H9 (cell line): ENCODE results near the gene BBS10. TPM values are rescaled to one million over a fixed set of nuclear protein-coding genes. Genes with fewer than 3 reads are reported as not detected.

Experiments
- DNase-seq: peaks from one replicate; pipeline ENCODE4 v3.0.0-alpha.2; 2017
- H2AFZ ChIP-seq: one replicate; pipeline ENCODE4 v1.6.1; 2013; ENCODE audit warnings: mild to moderate bottlenecking, low read length, control low read depth, moderate library complexity
- H2AK5ac ChIP-seq: 2 replicates; pipeline ENCODE4 v1.6.1; 2013; ENCODE audit warnings: low read length, control low read depth, mixed read lengths; ENCODE audit not compliant: insufficient read length
- H2BK120ac ChIP-seq: one replicate; pipeline ENCODE4 v1.6.1; 2013; ENCODE audit warnings: low read depth, mild to moderate bottlenecking, low read length, control low read depth, inconsistent platforms; ENCODE audit not compliant: poor library complexity, severe bottlenecking
- H2BK12ac ChIP-seq: 2 replicates; pipeline ENCODE4 v1.6.1; 2013; ENCODE audit warnings: low read length, control low read depth, mixed read lengths, low read depth; ENCODE audit not compliant: insufficient read length
- H2BK15ac ChIP-seq: 2 replicates; pipeline ENCODE4 v1.6.1; 2013; ENCODE audit warnings: low read depth, low read length, control low read depth
- H2BK20ac ChIP-seq: one replicate; pipeline ENCODE4 v1.6.1; 2013; ENCODE audit warnings: low read depth, mild to moderate bottlenecking, low read length, control low read depth, inconsistent platforms; ENCODE audit not compliant: poor library complexity, severe bottlenecking
- H2BK5ac ChIP-seq: 2 replicates; pipeline ENCODE4 v1.6.1; 2013; ENCODE audit warnings: low read length, control low read depth, mixed read lengths; ENCODE audit not compliant: insufficient read length
- H3K14ac ChIP-seq: 2 replicates; pipeline ENCODE4 v1.6.1; 2013; ENCODE audit warnings: low read length, control low read depth; ENCODE audit not compliant: insufficient read depth
- H3K18ac ChIP-seq: 2 replicates; pipeline ENCODE4 v1.6.1; 2013; ENCODE audit warnings: low read depth, mild to moderate bottlenecking, mixed read lengths, low read length, control low read depth; ENCODE audit not compliant: insufficient read length
- H3K23ac ChIP-seq: 2 replicates; pipeline ENCODE4 v1.6.1; 2013; ENCODE audit warnings: low read length, control low read depth, mixed read lengths, low read depth; ENCODE audit not compliant: insufficient read length
- H3K23me2 ChIP-seq: 2 replicates; pipeline ENCODE4 v1.6.1; 2013; ENCODE audit warnings: low read depth, mild to moderate bottlenecking, mixed read lengths, low read length, control low read depth; ENCODE audit not compliant: insufficient read length, poor library complexity, severe bottlenecking
- H3K27ac ChIP-seq: 2 replicates; pipeline ENCODE4 v1.5.1; 2013; ENCODE audit warnings: low read length, control low read depth, mixed read lengths, low read depth; ENCODE audit not compliant: insufficient read length
- H3K27me3 ChIP-seq: 2 replicates; pipeline ENCODE4 v1.6.1; 2013; ENCODE audit warnings: low read length, control low read depth, inconsistent platforms; ENCODE audit not compliant: insufficient read depth
- H3K4ac ChIP-seq: 2 replicates; pipeline ENCODE4 v1.6.1; 2013; ENCODE audit warnings: low read depth, mild to moderate bottlenecking, control low read depth, inconsistent platforms, low read length, moderate library complexity
- H3K4me1 ChIP-seq: 2 replicates; pipeline ENCODE4 v1.6.1; 2013; ENCODE audit warnings: low read length, control low read depth, inconsistent platforms; ENCODE audit not compliant: insufficient read depth
- H3K4me2 ChIP-seq: 2 replicates; pipeline ENCODE4 v1.6.1; 2013; ENCODE audit warnings: low read length, control low read depth, mixed read lengths; ENCODE audit not compliant: insufficient read length, insufficient read depth
- H3K56ac ChIP-seq: 2 replicates; pipeline ENCODE4 v1.6.1; 2013; ENCODE audit warnings: low read depth, mild to moderate bottlenecking, mixed read lengths, low read length, control low read depth; ENCODE audit not compliant: insufficient read length
- H3K79me1 ChIP-seq: 2 replicates; pipeline ENCODE4 v1.6.1; 2013; ENCODE audit warnings: low read depth, mild to moderate bottlenecking, moderate library complexity, low read length, control low read depth, inconsistent platforms; ENCODE audit not compliant: insufficient read depth, poor library complexity, severe bottlenecking
- H3K79me2 ChIP-seq: 2 replicates; pipeline ENCODE4 v1.6.1; 2013; ENCODE audit warnings: low read length, control low read depth, inconsistent platforms; ENCODE audit not compliant: insufficient read depth
- H3K9ac ChIP-seq: 2 replicates; pipeline ENCODE4 v1.6.1; 2013; ENCODE audit warnings: low read length, control low read depth, mixed read lengths; ENCODE audit not compliant: insufficient read length; ENCODE audit errors: extremely low read depth
- H3K9me3 ChIP-seq: one replicate; pipeline ENCODE4 v1.6.1; 2013; ENCODE audit warnings: low read depth, low read length, inconsistent platforms; ENCODE audit not compliant: control insufficient read depth
- H3T11ph ChIP-seq: one replicate; pipeline ENCODE4 v1.6.1; 2013; ENCODE audit warnings: mild to moderate bottlenecking, low read length, control low read depth, inconsistent platforms
- H4K20me1 ChIP-seq: one replicate; pipeline ENCODE4 v1.6.1; 2013; ENCODE audit not compliant: control insufficient read depth, insufficient read length, insufficient read depth
- H4K5ac ChIP-seq: 2 replicates; pipeline ENCODE4 v1.6.1; 2013; ENCODE audit warnings: low read depth, mild to moderate bottlenecking, mixed read lengths, low read length, control low read depth; ENCODE audit not compliant: insufficient read length
- H4K8ac ChIP-seq: replicated peaks from 2 replicates; pipeline ENCODE4 v1.6.1; 2013; ENCODE audit warnings: low read length, control low read depth, mixed read lengths, low read depth; ENCODE audit not compliant: insufficient read length
- H4K91ac ChIP-seq: 2 replicates; pipeline ENCODE4 v1.6.1; 2013; ENCODE audit warnings: low read depth, mild to moderate bottlenecking, moderate library complexity, mixed read lengths, low read length, control low read depth; ENCODE audit not compliant: insufficient read length
- H3K27ac Mint-ChIP-seq, 3 experiments: 2 replicates in 2 of 3; 3 replicates in 1 of 3; pipeline ENCODE4 v1.8.0; 2020 to 2021; ENCODE audit warnings: mixed read lengths in 3 of 3, mild to moderate bottlenecking in 1 of 3, moderate library complexity in 1 of 3
- H3K27me3 Mint-ChIP-seq: 2 replicates; pipeline ENCODE4 v1.8.0; 2021; ENCODE audit warnings: low read depth, mild to moderate bottlenecking, moderate library complexity, mixed read lengths
- H3K36me3 Mint-ChIP-seq, 3 experiments: 2 replicates in 2 of 3; 3 replicates in 1 of 3; pipeline ENCODE4 v1.8.0; 2020 to 2021; ENCODE audit warnings: low read depth in 3 of 3, mixed read lengths in 3 of 3; ENCODE audit not compliant: insufficient read depth in 1 of 3
- H3K4me1 Mint-ChIP-seq, 2 experiments: 2 replicates each; pipeline ENCODE4 v1.8.0; 2020; ENCODE audit warnings: mixed read lengths in 2 of 2
- H3K4me3 Mint-ChIP-seq, 2 experiments: 2 replicates in 1 of 2; 3 replicates in 1 of 2; pipeline ENCODE4 v1.8.0; 2020 to 2021; ENCODE audit warnings: mild to moderate bottlenecking in 2 of 2, mixed read lengths in 2 of 2, moderate library complexity in 1 of 2
- H3K9me3 Mint-ChIP-seq, 2 experiments: 2 replicates in 1 of 2; 3 replicates in 1 of 2; pipeline ENCODE4 v1.8.0; 2020; ENCODE audit warnings: mild to moderate bottlenecking in 2 of 2, mixed read lengths in 2 of 2, moderate library complexity in 1 of 2
- CTCF ChIP-seq: fragments of 200-600 bp; sonication (generic); conservative IDR thresholded peaks from 3 replicates; pipeline ENCODE4 v1.8.0; 2021; ENCODE audit warnings: antibody characterized with exemption, mild to moderate bottlenecking
- WGBS: extraction: QIAGEN DNeasy Blood & Tissue Kit; methylation state at CpG from one replicate; pipeline ENCODE4 v1.1.7; 2013; ENCODE audit warnings: missing lambda C conversion rate, low lambda C conversion rate, mixed read lengths; ENCODE audit not compliant: insufficient read length; ENCODE audit errors: extremely low coverage; 5-methylcytosine and 5-hydroxymethylcytosine counted together
- total RNA-seq: library from RNA; stranded (reverse); gene quantifications from 2 replicates; pipeline ENCODE4 v1.2.1, GENCODE V29; 2021

BBS10 gene
- total RNA-seq, 1 experiment from 2014 or later: 6.6 TPM

GRCh38 chr12:76374386-76375020 is 26.3 kb upstream of the BBS10 start:
- no peaks in the 10 kb centered on the region for H4K20me1 ChIP-seq
- H3K27me3 ChIP-seq: no peaks in the 10 kb centered on the region
- H3K4ac ChIP-seq: no peak overlapping the region
- no peak overlapping the region for H2BK5ac ChIP-seq
- no peak overlapping the region for H2AFZ ChIP-seq
- H2BK15ac ChIP-seq: no peak overlapping the region
- H4K8ac ChIP-seq: no peak overlapping the region
- H3K23ac ChIP-seq: no peak overlapping the region
- no peaks in the 10 kb centered on the region for H3K4me1 ChIP-seq
- Mint-ChIP-seq H3K9me3 (no peaks in the 10 kb centered on the region), H3K4me3 (no peak overlapping the region), H3K27ac (no peak overlapping the region), H3K36me3 (peaks cover 11 to 30% (median 16%) of the 10 kb centered on the region in 3 experiments; a peak in 6 of 7 replicates), H3K4me1 (no peaks in the 10 kb centered on the region), H3K27me3 (no peaks in the 10 kb centered on the region)
- TF ChIP-seq CTCF: no peak
- H2AK5ac ChIP-seq: no peak overlapping the region
- H3K14ac ChIP-seq: no peak overlapping the region
- H3K56ac ChIP-seq: no peak overlapping the region
- H2BK20ac ChIP-seq: no peak overlapping the region
- no peak overlapping the region for H2BK12ac ChIP-seq
- H3K27ac ChIP-seq: no peak overlapping the region
- no peaks in the 10 kb centered on the region for H3K9me3 ChIP-seq
- no CpG with 5 or more reads among the region's 1 CpG for WGBS
- H3K79me2 ChIP-seq: no peaks in the 10 kb centered on the region
- H4K5ac ChIP-seq: no peak overlapping the region
- H3K79me1 ChIP-seq: no peaks in the 10 kb centered on the region
- no peak overlapping the region for H2BK120ac ChIP-seq
- H3T11ph ChIP-seq: no peak overlapping the region
- no peak for DNase-seq
- no peak overlapping the region for H3K18ac ChIP-seq
- no peak overlapping the region for H3K4me2 ChIP-seq
- H3K9ac ChIP-seq: no peak overlapping the region
- H4K91ac ChIP-seq: no peak overlapping the region
- no peaks in the 10 kb centered on the region for H3K23me2 ChIP-seq
